ENCODE data around the gene SERPINB2. TPM values are rescaled to one million over a fixed set of nuclear protein-coding genes. Genes with fewer than 3 reads are reported as not detected.
"Not testable (repeated sequence)": the region's sequence is repeated elsewhere in the genome, so short reads cannot be mapped to it uniquely, and the experiment has no call there.

The SERPINB2 gene
- total RNA-seq, 1 experiment from 2014 or later = 39.2 TPM

DNA sequence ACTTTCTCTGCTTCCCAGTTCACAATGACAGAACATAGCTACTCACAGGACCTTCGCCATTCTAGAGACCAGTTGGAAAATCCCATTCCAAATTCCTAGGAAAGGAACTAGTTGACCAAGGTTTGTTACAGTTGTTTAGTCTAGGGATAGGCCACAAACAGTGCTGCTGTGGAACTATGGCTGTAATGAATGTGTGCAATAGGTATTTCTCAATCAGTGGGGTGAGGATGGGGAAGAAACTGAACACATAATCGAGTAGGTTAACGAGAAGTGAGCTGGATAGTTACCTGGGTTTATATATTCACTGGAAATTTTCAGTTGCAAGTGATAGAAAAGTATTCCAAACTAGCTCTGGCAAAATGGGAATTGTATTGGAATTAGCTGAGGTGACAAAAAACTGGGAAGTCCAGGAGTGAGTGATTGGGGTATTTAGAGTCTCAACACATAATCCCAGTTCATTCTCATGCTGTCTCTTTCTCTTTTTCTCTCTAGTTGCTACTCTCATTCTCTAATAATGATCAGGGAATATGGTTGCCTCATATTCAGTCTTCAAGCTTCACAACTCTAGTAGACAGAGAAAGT, 43.4 kb downstream of the SERPINB2 start:
- TF ChIP-seq, protein P1, sequence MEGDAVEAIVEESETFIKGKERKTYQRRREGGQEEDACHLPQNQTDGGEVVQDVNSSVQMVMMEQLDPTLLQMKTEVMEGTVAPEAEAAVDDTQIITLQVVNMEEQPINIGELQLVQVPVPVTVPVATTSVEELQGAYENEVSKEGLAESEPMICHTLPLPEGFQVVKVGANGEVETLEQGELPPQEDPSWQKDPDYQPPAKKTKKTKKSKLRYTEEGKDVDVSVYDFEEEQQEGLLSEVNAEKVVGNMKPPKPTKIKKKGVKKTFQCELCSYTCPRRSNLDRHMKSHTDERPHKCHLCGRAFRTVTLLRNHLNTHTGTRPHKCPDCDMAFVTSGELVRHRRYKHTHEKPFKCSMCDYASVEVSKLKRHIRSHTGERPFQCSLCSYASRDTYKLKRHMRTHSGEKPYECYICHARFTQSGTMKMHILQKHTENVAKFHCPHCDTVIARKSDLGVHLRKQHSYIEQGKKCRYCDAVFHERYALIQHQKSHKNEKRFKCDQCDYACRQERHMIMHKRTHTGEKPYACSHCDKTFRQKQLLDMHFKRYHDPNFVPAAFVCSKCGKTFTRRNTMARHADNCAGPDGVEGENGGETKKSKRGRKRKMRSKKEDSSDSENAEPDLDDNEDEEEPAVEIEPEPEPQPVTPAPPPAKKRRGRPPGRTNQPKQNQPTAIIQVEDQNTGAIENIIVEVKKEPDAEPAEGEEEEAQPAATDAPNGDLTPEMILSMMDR (IDR thresholded peaks at IDR 0.05; ENCODE audit: unreplicated experiment) = no peak
- H3K27ac Mint-ChIP-seq (ENCODE audit: unreplicated experiment) = no peak overlapping the region
- no peak overlapping the region for H3K4me3 Mint-ChIP-seq (ENCODE audit: low read depth, unreplicated experiment)
- H3K27me3 Mint-ChIP-seq (ENCODE audit: unreplicated experiment) = no peaks in the 10 kb centered on the region
- no peaks in the 10 kb centered on the region for H3K4me1 Mint-ChIP-seq (ENCODE audit: low read depth, unreplicated experiment)
- H3K36me3 Mint-ChIP-seq (ENCODE audit: insufficient read depth, unreplicated experiment) = no peaks in the 10 kb centered on the region
- no TSS peak for BruUV-seq (replicated peaks)
- H3K9me3 Mint-ChIP-seq (ENCODE audit: low read depth, unreplicated experiment) = no peaks in the 10 kb centered on the region
- CTCF ChIA-PET = interaction anchor here (0.5 kb wide), 1 partner anchor 12 kb away, joined by 3 read pairs; no protein-coding TSS in a partner anchor
- DNase-seq = no peak
- intact Hi-C loops (cut with micrococcal nuclease; ENCODE audit: unreplicated experiment) = no loop called here

DNA sequence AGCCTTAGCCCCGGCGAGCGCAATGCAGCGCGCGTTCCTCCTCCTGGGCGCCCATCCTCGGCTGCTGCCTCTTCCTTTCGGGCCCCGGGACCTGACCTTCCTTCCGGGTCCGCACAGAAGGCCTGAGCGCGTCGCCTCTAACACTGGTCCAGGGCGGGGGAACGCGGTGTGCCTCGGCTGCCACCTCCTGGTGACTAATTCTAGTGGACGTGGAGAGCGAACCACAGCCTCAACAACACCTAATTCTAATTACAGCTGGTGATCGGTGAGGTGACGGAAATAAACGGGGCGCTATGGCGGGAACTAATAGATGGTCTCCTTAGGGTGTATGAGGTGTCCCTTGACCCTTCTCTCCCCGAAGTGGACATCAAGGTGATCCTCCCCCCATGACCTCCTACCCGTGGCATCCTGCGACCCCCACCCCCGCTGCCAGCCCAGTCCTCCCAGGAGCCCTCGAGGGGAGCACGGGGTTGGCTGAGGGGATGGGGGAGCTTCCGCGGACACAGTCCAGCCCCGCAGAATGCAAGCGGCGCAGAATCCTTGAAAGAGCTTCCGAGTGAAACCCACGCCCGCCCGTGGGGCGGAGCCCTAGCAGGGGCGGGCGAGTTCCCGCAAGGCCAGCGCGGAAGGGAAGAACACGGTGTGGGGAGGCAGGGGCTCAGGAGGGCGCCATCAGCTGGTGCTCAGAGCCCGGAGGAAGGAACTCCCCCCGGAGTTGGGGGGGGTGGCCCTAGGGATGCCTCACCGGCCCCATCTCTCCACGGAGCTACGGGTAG, 48.8 kb downstream of the SERPINB2 start:
- no TSS peak for BruUV-seq (replicated peaks)
- peaks cover 7% of the 10 kb centered on the region for H3K36me3 Mint-ChIP-seq (ENCODE audit: insufficient read depth, unreplicated experiment)
- peak; percentile 89 for DNase-seq
- H3K27me3 Mint-ChIP-seq (ENCODE audit: unreplicated experiment) = no peaks in the 10 kb centered on the region
- no peaks in the 10 kb centered on the region for H3K9me3 Mint-ChIP-seq (ENCODE audit: low read depth, unreplicated experiment)
- no peaks in the 10 kb centered on the region for H3K4me1 Mint-ChIP-seq (ENCODE audit: low read depth, unreplicated experiment)
- no peak overlapping the region for H3K27ac Mint-ChIP-seq (ENCODE audit: unreplicated experiment)
- H3K4me3 Mint-ChIP-seq (ENCODE audit: low read depth, unreplicated experiment) = no peak overlapping the region
- intact Hi-C loops (cut with micrococcal nuclease; ENCODE audit: unreplicated experiment) = loop anchor here (1.0 to 5.0 kb wide), 6 partner anchors 46 to 419 kb away; no protein-coding TSS in a partner anchor
- TF ChIP-seq, protein P1 (IDR thresholded peaks at IDR 0.05; ENCODE audit: unreplicated experiment) = peak; percentile 88
- CTCF ChIA-PET = interaction anchor here (0.7 to 2.0 kb wide), 8 partner anchors 15 to 425 kb away, joined by 3 to 8 read pairs (median 4); no protein-coding TSS in a partner anchor

DNA sequence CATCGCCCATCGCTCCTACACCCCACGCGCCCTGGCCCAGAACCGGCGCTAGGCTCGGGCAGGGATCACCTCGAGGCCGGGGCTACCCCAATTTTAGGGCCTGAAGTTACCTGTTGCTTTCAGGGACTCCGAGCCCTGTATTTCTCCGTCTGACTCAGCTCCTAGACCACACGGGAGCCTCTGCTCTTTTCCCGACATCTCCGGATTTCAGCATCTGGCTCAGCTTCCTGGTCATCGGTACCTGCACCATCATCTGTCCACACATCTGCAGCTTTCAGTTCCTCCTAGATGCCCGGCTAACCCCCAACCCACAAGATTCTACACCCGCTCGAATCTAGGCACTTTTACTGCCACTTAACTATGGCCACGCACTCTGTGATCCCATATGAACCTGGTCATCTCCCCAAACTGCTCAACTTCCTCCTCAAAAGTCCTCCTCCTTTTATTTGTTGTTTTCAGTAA, 49.5 kb downstream of the SERPINB2 start:
- CTCF ChIA-PET = interaction anchor here (0.9 to 2.0 kb wide), 6 partner anchors 14 to 426 kb away, joined by 3 to 8 read pairs (median 4); no protein-coding TSS in a partner anchor
- DNase-seq = no peak
- H3K36me3 Mint-ChIP-seq (ENCODE audit: insufficient read depth, unreplicated experiment) = peaks cover 7% of the 10 kb centered on the region
- TF ChIP-seq, protein P1 (IDR thresholded peaks at IDR 0.05; ENCODE audit: unreplicated experiment) = no peak
- no peak overlapping the region for H3K27ac Mint-ChIP-seq (ENCODE audit: unreplicated experiment)
- H3K4me3 Mint-ChIP-seq (ENCODE audit: low read depth, unreplicated experiment) = no peak overlapping the region
- no TSS peak for BruUV-seq (replicated peaks)
- H3K9me3 Mint-ChIP-seq (ENCODE audit: low read depth, unreplicated experiment) = no peaks in the 10 kb centered on the region
- intact Hi-C loops (cut with micrococcal nuclease; ENCODE audit: unreplicated experiment) = loop anchor here (1.0 to 5.0 kb wide), 6 partner anchors 46 to 420 kb away; no protein-coding TSS in a partner anchor
- H3K4me1 Mint-ChIP-seq (ENCODE audit: low read depth, unreplicated experiment) = no peaks in the 10 kb centered on the region
- H3K27me3 Mint-ChIP-seq (ENCODE audit: unreplicated experiment) = no peaks in the 10 kb centered on the region

DNA sequence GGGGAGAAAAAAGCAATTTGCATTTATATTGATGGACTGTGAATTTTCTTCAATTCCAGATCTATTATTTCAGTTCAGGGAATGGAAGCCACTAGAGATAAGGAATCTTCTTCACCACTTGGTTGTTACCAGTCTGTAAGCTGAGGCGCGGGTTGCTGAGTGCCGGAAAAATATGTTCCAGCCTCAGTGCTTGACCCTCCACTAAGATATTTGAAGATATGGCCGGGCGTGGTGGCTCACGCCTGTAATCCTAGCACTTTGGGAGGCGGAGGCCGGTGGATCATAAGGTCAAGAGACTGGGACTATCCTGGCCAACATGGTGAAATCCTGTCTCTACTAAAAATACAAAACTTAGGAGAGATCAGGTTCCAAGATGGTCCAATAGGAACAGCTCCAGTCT, 52.5 kb downstream of the SERPINB2 start:
- CTCF ChIA-PET = no interaction called here
- Mint-ChIP-seq H3K4me3 (ENCODE audit: low read depth, unreplicated experiment) (no peak overlapping the region), H3K9me3 (ENCODE audit: low read depth, unreplicated experiment) (peaks cover 3% of the 10 kb centered on the region), H3K36me3 (ENCODE audit: insufficient read depth, unreplicated experiment) (peaks cover 7% of the 10 kb centered on the region), H3K4me1 (ENCODE audit: low read depth, unreplicated experiment) (no peaks in the 10 kb centered on the region), H3K27me3 (ENCODE audit: unreplicated experiment) (no peaks in the 10 kb centered on the region), H3K27ac (ENCODE audit: unreplicated experiment) (no peak overlapping the region)
- DNase-seq = no peak
- no TSS peak for BruUV-seq (replicated peaks)
- intact Hi-C loops (cut with micrococcal nuclease; ENCODE audit: unreplicated experiment) = no loop called here
- TF ChIP-seq, protein P1 (IDR thresholded peaks at IDR 0.05; ENCODE audit: unreplicated experiment) = no peak

DNA sequence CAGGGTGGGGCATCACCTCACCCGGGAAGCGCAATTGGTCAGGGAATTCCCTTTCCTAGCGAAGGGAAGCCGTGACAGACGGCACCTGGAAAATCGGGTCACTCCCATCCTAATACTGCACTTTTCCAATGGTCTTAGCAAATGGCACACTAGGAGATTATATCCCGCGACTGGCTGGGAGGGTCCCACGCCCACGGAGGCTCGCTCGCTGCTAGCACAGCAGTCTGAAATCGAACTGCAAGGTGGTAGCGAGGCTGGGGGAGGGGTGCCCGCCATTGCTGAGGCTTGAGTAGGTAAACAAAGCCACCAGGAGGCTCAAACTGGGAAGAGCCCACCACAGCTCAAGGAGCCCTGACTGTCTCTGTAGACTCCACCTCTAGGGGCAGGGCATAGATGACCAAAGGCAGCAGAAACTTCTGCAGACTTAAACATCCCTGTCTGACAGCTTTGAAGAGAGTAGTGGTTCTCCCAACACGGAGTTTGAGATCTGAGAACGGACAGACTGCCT, 53.1 kb downstream of the SERPINB2 start:
- CTCF ChIA-PET; intact Hi-C loops (cut with micrococcal nuclease; ENCODE audit: unreplicated experiment); H3K4me3 Mint-ChIP-seq (ENCODE audit: low read depth, unreplicated experiment); DNase-seq; H3K4me1 Mint-ChIP-seq (ENCODE audit: low read depth, unreplicated experiment); H3K27ac Mint-ChIP-seq (ENCODE audit: unreplicated experiment); BruUV-seq (replicated peaks); H3K36me3 Mint-ChIP-seq (ENCODE audit: insufficient read depth, unreplicated experiment); H3K27me3 Mint-ChIP-seq (ENCODE audit: unreplicated experiment); H3K9me3 Mint-ChIP-seq (ENCODE audit: low read depth, unreplicated experiment): not testable (repeated sequence)

Measured in Calu3 (cell line).